DMS79 (cell line): ENCODE results near the gene PPP1R1B.
"Not testable (repeated sequence)": the region's sequence is repeated elsewhere in the genome, so short reads cannot be mapped to it uniquely, and the experiment has no call there.

ENCODE experiments used
- DNase-seq: peaks from one replicate; lab custom pipeline; 2025; lab: John Stamatoyannopoulos, UW

The PPP1R1B gene

DNA sequence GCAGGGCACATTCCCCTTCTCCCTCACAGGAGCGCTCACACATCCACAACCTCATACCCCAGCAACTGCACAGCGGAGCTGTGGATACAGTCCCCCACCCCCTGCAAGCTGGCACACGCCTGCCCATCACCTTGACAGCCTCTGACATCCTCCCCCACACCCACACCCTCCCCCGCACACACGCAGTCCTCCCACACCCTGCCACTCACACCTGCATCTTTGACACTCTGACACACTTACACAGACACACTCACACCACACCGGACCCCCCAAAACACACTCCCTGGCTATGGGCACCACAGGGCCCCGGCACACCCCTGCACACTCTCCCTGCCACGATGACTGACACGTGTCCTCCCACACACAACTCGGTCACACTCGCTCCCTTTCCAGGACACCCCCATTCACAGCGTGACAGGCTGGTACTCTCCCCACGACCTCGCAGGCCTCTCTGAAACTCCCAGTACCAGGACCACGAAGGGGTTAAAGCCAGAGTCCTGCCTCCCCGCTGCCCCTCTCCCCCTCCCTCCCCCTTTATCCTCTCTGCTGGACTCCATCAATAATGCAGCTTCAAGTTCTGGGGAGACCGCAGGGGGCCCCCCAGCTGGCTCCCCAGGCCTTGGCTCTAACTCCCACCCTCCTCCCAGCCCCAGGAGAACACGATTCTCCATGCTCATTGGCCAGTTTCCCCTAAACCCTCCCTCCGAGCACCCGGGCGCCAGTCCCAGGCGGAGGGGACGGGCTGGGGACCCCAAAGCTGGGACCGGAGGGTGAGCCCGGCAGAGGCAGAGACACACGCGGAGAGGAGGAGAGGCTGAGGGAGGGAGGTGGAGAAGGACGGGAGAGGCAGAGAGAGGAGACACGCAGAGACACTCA is at the start of gene PPP1R1B:
Gene PPP1R1B (plus strand): TSS at position 782 of the 876 bp plus-strand sequence. CDS start 441 bp downstream, outside the sequence.
- no peak for DNase-seq

- DNase-seq: no peak
Measured at GRCh38 chr17:39578272-39578671, 48.5 kb upstream of the PPP1R1B start.

- DNase-seq: no peak
Measured at GRCh38 chr17:39579318-39580081, 47.3 kb upstream of the PPP1R1B start.

DNA sequence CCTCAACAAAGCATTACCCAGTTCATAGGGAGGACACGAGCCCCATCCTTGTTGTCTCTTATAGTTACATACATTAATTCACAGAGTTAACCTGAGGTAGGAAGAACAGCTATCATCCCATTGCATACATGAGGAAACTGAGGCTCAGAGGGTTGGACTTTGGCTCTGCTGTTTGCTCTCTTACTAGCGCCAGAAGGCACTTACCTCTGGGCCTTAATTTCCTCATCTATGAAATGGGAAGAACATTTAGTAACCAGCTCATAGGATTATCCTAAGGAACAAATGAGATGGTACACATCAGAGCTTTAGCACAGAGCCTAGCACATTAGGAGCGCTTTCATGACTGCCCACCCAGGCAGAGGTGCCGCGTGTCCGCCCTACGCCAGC is 46.7 kb upstream of the PPP1R1B start:
- no peak for DNase-seq

GRCh38 chr17:39581071-39581758 is 45.5 kb upstream of the PPP1R1B start:
- DNase-seq: no peak

DNA sequence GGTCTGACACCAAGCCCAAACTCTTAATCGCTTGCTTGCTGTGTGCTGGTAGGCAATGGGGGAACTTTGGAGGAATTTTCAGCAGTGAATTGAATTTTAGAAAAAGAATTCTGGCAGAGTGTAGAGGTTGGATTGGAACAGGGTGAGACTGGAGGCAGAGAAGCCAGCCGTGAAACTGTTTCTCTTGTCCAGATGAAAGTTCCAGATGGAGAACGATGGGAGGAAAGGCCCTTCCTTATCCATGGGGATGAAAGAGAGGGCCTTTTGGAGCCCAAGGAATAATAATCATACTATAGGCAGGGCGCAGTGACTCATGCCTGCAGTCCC is 45.0 kb upstream of the PPP1R1B start:
- no peak for DNase-seq

DNA sequence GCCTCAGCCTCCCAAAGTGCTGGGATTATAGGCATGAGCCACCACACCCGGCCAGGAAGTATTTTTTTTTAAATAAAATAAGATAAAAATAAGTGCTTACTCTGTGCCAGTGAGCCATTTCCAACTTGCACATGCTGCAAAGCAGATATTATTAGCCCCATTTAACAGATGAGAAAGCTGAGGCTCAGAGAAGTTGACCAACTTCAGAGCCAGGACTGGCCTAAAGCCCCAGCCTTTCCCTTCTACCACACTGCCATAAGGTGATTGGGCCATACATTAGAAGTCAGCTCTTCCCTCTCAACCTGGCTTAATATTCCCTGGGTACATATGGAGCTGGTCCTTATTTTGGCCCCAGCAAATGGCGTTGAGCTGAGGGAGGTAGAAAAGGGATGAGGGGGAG is 44.1 kb upstream of the PPP1R1B start:
- no peak for DNase-seq

GRCh38 chr17:39590180-39590579 is 36.6 kb upstream of the PPP1R1B start:
- not testable (repeated sequence) for DNase-seq

DNA sequence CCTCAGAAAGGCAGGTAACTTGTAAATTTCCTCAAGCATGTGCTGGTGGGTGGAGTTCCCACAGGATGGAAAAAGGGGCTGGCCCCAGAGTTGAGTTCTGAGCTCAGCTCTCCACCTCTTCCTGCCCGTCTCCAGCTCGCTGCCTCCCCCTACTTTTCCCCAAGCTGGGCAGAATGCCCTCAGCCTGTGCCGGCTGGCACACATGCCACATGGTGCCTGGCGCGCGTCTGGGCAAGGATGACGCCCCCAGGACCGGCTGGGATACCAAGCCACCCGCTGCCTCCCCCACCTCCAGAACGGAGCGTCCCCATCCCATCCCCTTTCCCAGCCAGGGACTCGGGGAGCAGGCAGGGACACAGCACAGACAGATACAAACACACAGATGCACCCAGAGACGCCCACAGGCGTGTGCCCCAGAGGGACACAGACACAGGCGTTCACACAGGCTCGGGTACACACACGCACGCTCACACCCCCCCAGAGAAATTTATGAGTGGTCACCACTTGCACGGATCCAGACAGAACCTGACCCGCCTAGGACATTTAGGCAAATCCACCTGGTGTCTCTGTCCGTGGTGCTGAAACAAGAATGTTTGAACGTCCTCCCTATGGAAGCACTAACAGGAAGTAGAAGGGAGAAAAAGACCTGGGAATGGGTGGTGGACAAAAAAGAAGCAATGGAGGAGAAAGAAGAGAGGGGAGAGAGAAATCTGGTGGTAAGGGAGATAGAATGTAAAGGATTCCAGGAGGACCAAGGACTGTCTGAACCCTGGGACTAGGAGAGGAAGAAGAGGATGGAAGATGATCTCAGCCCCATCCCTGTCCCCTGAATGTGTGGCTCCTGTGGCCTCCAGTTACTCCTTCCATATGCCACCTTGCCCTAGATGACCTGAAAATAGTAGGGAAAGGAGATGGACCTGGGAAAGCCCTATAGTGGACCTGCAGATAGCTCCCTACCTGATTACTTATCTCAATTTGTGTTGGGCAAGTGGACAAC is 34.5 kb upstream of the PPP1R1B start:
- DNase-seq: no peak

GRCh38 chr17:39593371-39593770 is 33.4 kb upstream of the PPP1R1B start:
- DNase-seq: no peak

- no peak for DNase-seq
Measured at GRCh38 chr17:39595294-39595693, 31.5 kb upstream of the PPP1R1B start.

DNA sequence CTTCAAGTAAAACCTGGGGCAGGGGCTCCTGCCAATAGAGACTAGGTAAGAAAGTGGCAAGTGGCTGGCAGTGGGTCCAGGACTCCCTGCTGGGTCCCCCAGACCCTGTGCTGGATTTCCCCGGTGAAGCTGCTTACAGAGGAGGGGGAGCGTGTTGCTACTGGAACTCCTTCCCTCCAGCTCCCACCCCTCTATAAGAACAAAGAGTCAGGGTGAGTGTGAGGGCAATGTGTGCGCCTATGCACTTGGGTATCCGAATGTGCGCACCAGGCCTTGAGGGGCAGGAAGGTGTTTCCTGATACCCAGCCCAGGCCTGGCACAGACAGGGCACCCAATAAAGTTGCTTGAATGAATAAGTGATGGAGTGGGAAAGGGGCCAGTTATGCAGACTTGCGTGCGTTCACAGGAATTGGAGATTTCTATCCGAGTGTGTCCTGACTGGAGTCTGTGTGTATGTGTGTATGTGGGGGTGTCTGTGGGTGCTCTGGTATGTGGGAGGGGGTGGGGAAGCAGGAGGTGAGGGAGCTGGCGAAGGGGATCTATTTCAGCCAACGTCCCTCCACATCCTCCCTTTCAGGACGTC is 30.7 kb upstream of the PPP1R1B start:
- DNase-seq: no peak

- no peak for DNase-seq
Measured at GRCh38 chr17:39596543-39597267, 30.0 kb upstream of the PPP1R1B start.

- no peak for DNase-seq
Measured at GRCh38 chr17:39597372-39598046, 29.2 kb upstream of the PPP1R1B start.

GRCh38 chr17:39598047-39598481 is 28.7 kb upstream of the PPP1R1B start:
- DNase-seq: no peak

GRCh38 chr17:39598630-39599003 is 28.1 kb upstream of the PPP1R1B start:
- DNase-seq: no peak

DNA sequence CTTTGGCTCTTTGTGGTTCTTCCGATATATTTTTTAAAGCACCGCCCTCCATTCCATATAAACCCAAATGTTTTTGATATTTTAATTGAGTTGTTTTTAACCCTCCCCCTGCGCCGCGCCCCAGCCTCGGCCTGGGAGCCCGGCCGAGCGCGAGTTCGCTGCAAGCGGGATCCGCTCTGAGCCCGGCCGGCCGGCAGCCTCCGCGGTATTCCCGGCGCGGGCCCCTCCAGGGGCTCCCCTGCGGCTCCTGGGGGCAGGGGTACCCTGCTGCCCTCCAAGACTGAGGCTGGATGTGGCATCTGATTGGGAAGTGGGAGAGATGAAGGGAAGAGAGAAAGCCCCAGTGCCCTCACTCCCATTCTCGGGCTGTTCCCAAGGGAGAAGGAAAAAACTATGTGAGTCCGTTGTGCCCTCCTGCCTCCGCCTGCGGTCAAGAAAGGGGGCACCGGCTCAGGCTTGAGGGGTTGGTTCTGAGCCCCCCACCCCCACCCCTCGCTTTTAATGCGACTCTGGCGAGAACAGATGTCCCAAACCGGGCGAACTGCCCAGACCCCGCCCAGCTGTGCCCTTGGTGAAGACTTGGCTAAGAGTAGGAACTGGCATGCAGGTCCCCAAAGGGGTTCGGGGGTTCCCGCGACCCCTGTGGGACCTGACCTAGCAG is 27.6 kb upstream of the PPP1R1B start:
- no peak for DNase-seq

DNA sequence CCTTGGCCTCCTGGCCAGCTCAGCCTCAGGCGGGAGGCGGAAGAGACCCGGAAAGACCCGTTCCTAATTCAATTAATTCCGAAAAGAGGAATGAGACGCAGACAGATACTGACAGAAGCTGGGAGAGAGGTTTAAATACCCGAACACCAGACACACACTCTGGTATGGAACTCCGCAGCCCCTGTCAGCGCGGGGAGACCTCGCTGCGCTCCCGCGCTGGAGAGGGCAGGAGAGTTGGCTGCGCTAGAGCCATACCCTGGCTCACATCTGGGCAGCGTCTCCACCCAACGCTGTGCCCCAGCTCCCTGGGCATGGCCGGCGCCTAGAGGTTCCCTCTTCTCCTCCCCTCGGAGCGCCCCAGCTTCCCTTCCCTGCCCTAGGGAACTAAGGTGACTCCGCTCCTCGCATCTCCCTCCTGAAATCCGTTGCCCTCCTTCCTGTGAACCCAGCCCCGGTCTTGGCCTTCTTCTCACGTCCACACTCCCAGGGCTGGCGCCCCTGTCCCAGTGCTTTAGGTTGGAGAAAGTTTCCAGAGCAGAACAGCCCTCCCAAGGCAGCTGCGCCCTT is 27.0 kb upstream of the PPP1R1B start:
- no peak for DNase-seq
